A204.1 (cell line): Measurements from ENCODE around the gene SLC5A9.
A peak's percentile ranks its signal among the peaks of the same experiment; 100 is the strongest.
"Not testable (repeated sequence)": the region's sequence is repeated elsewhere in the genome, so short reads cannot be mapped to it uniquely, and the experiment has no call there.

Experiments
- FAIRE-seq: peaks from 2 replicates; lab custom pipeline; 2012; peaks lifted over from hg19 to GRCh38; lab: Jason Lieb, UNC

SLC5A9 gene

GRCh38 chr1:48222501-48223242 is at the start of gene SLC5A9:
SLC5A9 (plus strand) TSS chr1:48222716; CDS start chr1:48222737, 21 bp downstream.
- FAIRE-seq, result no peak

GRCh38 chr1:48175116-48175515 is 47.4 kb upstream of the SLC5A9 start:
- no peak for FAIRE-seq

- FAIRE-seq, result no peak
Measured at GRCh38 chr1:48177257-48177656, 45.3 kb upstream of the SLC5A9 start.

GRCh38 chr1:48181669-48182367 is 40.7 kb upstream of the SLC5A9 start:
- no peak for FAIRE-seq

GRCh38 chr1:48182439-48182838 is 40.1 kb upstream of the SLC5A9 start:
- FAIRE-seq, result no peak

GRCh38 chr1:48186306-48186839 is 36.1 kb upstream of the SLC5A9 start:
- no peak for FAIRE-seq

- no peak for FAIRE-seq
Measured at GRCh38 chr1:48187969-48188563, 34.5 kb upstream of the SLC5A9 start.

- FAIRE-seq, result no peak
Measured at GRCh38 chr1:48190881-48191280, 31.6 kb upstream of the SLC5A9 start.

GRCh38 chr1:48194801-48195200 is 27.7 kb upstream of the SLC5A9 start:
- FAIRE-seq, result no peak

- FAIRE-seq, result no peak
Measured at GRCh38 chr1:48196237-48196636, 26.3 kb upstream of the SLC5A9 start.

GRCh38 chr1:48198970-48199369 is 23.5 kb upstream of the SLC5A9 start:
- no peak for FAIRE-seq

GRCh38 chr1:48200166-48200900 is 22.2 kb upstream of the SLC5A9 start:
- FAIRE-seq, result no peak

GRCh38 chr1:48202030-48202752 is 20.3 kb upstream of the SLC5A9 start:
- FAIRE-seq, result peak; percentile 76

- FAIRE-seq, result no peak
Measured at GRCh38 chr1:48203287-48203900, 19.1 kb upstream of the SLC5A9 start.

- no peak for FAIRE-seq
Measured at GRCh38 chr1:48205522-48205921, 17.0 kb upstream of the SLC5A9 start.

- FAIRE-seq, result no peak
Measured at GRCh38 chr1:48206371-48206770, 16.1 kb upstream of the SLC5A9 start.

- no peak for FAIRE-seq
Measured at GRCh38 chr1:48207131-48207530, 15.4 kb upstream of the SLC5A9 start.

GRCh38 chr1:48207536-48208075 is 14.9 kb upstream of the SLC5A9 start:
- no peak for FAIRE-seq

GRCh38 chr1:48208251-48208650 is 14.3 kb upstream of the SLC5A9 start:
- FAIRE-seq, result no peak

- FAIRE-seq, result no peak
Measured at GRCh38 chr1:48208652-48209051, 13.9 kb upstream of the SLC5A9 start.

GRCh38 chr1:48213462-48213861 is 9.1 kb upstream of the SLC5A9 start:
- FAIRE-seq, result not testable (repeated sequence)
